GM23338 (cell line): ENCODE results near the gene NCF2. TPM values are rescaled to one million over a fixed set of nuclear protein-coding genes. Genes with fewer than 3 reads are reported as not detected.

Experiments used
- ATAC-seq: fragments of 200-7000 bp; cut with Tn5 transposase; 3 replicates; pipeline ENCODE4 v1.9.1; 2020
- DNase-seq: peaks from one replicate; pipeline ENCODE4 v3.0.0-alpha.2; 2015; ENCODE audit warnings: low spot score
- H2AFZ ChIP-seq: fragments of 200-600 bp; sonication (generic); 2 replicates; pipeline ENCODE4 v1.8.0; 2016; ENCODE audit warnings: antibody characterized with exemption, mild to moderate bottlenecking, moderate library complexity
- H3F3A ChIP-seq: fragments of 200-600 bp; sonication (generic); replicated peaks from 2 replicates; pipeline ENCODE4 v1.8.0; 2017; ENCODE audit warnings: antibody characterized with exemption, mixed run types, low read depth
- H3K27ac ChIP-seq: fragments of 200-600 bp; sonication (generic); 2 replicates; pipeline ENCODE4 v1.6.1; 2016; ENCODE audit warnings: low read depth
- H3K27me3 ChIP-seq: fragments of 200-600 bp; sonication (generic); 2 replicates; pipeline ENCODE4 v1.8.0; 2016; ENCODE audit warnings: mild to moderate bottlenecking, mixed run types, moderate library complexity; ENCODE audit not compliant: insufficient read depth
- H3K36me3 ChIP-seq: fragments of 200-600 bp; sonication (generic); 2 replicates; pipeline ENCODE4 v1.8.0; 2016; ENCODE audit warnings: mild to moderate bottlenecking; ENCODE audit not compliant: insufficient read depth
- H3K4me1 ChIP-seq: fragments of 200-600 bp; sonication (generic); 2 replicates; pipeline ENCODE4 v1.8.0; 2016; ENCODE audit warnings: mild to moderate bottlenecking, moderate library complexity; ENCODE audit not compliant: insufficient read depth
- H3K4me2 ChIP-seq: fragments of 200-600 bp; sonication (generic); 2 replicates; pipeline ENCODE4 v1.7.1; 2017; ENCODE audit warnings: mixed run types
- H3K4me3 ChIP-seq: fragments of 200-600 bp; sonication (generic); 2 replicates; pipeline ENCODE4 v1.6.1; 2016; ENCODE audit warnings: mixed run types
- H3K79me2 ChIP-seq: fragments of 200-600 bp; sonication (generic); replicated peaks from 2 replicates; pipeline ENCODE4 v1.8.0; 2017; ENCODE audit warnings: mild to moderate bottlenecking; ENCODE audit not compliant: insufficient read depth
- H3K9me2 ChIP-seq: fragments of 200-600 bp; sonication (generic); 2 replicates; pipeline ENCODE4 v1.8.0; 2017; ENCODE audit not compliant: insufficient read depth
- H4K20me1 ChIP-seq: fragments of 200-600 bp; sonication (generic); replicated peaks from 2 replicates; pipeline ENCODE4 v1.8.0; 2017; ENCODE audit warnings: mild to moderate bottlenecking; ENCODE audit not compliant: insufficient read depth
- H3K27ac Mint-ChIP-seq: 2 replicates; pipeline ENCODE4 v1.8.0; 2020; ENCODE audit warnings: inconsistent platforms, mild to moderate bottlenecking, moderate library complexity, mixed read lengths
- H3K27me3 Mint-ChIP-seq: 3 replicates; pipeline ENCODE4 v1.8.0; 2022; ENCODE audit warnings: low read depth, mild to moderate bottlenecking, moderate library complexity, mixed read lengths, inconsistent platforms; ENCODE audit not compliant: insufficient read depth, poor library complexity
- H3K36me3 Mint-ChIP-seq: 3 replicates; pipeline ENCODE4 v1.8.0; 2021; ENCODE audit warnings: low read depth, mild to moderate bottlenecking, inconsistent platforms, moderate library complexity, mixed read lengths
- H3K4me1 Mint-ChIP-seq: 3 replicates; pipeline ENCODE4 v1.8.0; 2020; ENCODE audit warnings: mild to moderate bottlenecking, inconsistent platforms, mixed read lengths
- H3K4me3 Mint-ChIP-seq: 3 replicates; pipeline ENCODE4 v1.8.0; 2021; ENCODE audit warnings: moderate library complexity, mild to moderate bottlenecking, inconsistent platforms, mixed read lengths
- H3K9me3 Mint-ChIP-seq: 3 replicates; pipeline ENCODE4 v1.8.0; 2020; ENCODE audit warnings: moderate library complexity, mild to moderate bottlenecking, inconsistent platforms, mixed read lengths
- CREB1 ChIP-seq: fragments of 250-450 bp; sonication (Bioruptor Pico); IDR thresholded peaks from 2 replicates; pipeline ENCODE4 v1.5.0; 2020; ENCODE audit warnings: low read depth, mild to moderate bottlenecking, moderate library complexity
- CTCF ChIP-seq, 2 experiments: fragments of 200-600 bp in 1 of 2; sonication (generic) in 1 of 2; conservative IDR thresholded peaks; 2 replicates each; pipeline versions ENCODE4 v1.5.1 to v1.6.1; 2016 to 2017; ENCODE audit warnings: antibody characterized with exemption in 2 of 2, low read depth in 2 of 2, mild to moderate bottlenecking in 2 of 2, moderate library complexity in 1 of 2
- ETS1 ChIP-seq: IDR thresholded peaks from 2 replicates; pipeline ENCODE4 v1.6.1; 2016; ENCODE audit warnings: antibody characterized with exemption
- EZH2 ChIP-seq: fragments of 200-600 bp; sonication (generic); IDR thresholded peaks from one replicate; pipeline ENCODE4 v1.8.0; 2017; ENCODE audit warnings: antibody characterized with exemption, mild to moderate bottlenecking, low read depth; ENCODE audit not compliant: unreplicated experiment
- EZH2phosphoT487 ChIP-seq: fragments of 200-600 bp; sonication (generic); IDR thresholded peaks from one replicate; pipeline ENCODE4 v1.8.1; 2018; ENCODE audit warnings: antibody characterized with exemption; ENCODE audit not compliant: unreplicated experiment
- JUNB ChIP-seq: IDR thresholded peaks from one replicate; pipeline ENCODE4 v1.6.1; 2016; ENCODE audit warnings: antibody characterized with exemption; ENCODE audit not compliant: unreplicated experiment
- NANOG ChIP-seq: IDR thresholded peaks from 2 replicates; pipeline ENCODE4 v1.6.1; 2016; ENCODE audit warnings: antibody characterized with exemption, borderline replicate concordance
- POLR2AphosphoS5 ChIP-seq: IDR thresholded peaks from 2 replicates; pipeline ENCODE4 v1.6.1; 2016; ENCODE audit warnings: antibody characterized with exemption, low read depth
- REST ChIP-seq: IDR thresholded peaks from one replicate; pipeline ENCODE4 v1.6.1; 2018; ENCODE audit warnings: antibody characterized with exemption; ENCODE audit not compliant: unreplicated experiment
- STAT1 ChIP-seq: IDR thresholded peaks from one replicate; pipeline ENCODE4 v1.6.1; 2016; ENCODE audit warnings: antibody characterized with exemption; ENCODE audit not compliant: unreplicated experiment
- ZNF114 ChIP-seq: fragments of 250-450 bp; sonication (Bioruptor Pico); IDR thresholded peaks from 2 replicates; pipeline ENCODE4 v1.5.0; 2020; ENCODE audit warnings: mild to moderate bottlenecking, moderate library complexity
- ZNF331 ChIP-seq: fragments of 250-450 bp; sonication (Bioruptor Pico); IDR thresholded peaks from 2 replicates; pipeline ENCODE4 v1.5.0; 2020; ENCODE audit warnings: low read depth, mild to moderate bottlenecking, moderate library complexity
- ZNF462 ChIP-seq: fragments of 250-450 bp; sonication (Bioruptor Pico); IDR thresholded peaks from 2 replicates; pipeline ENCODE4 v1.5.0; 2020; ENCODE audit warnings: mild to moderate bottlenecking, moderate library complexity
- long read RNA-seq: library from polyadenylated mRNA; unstranded; transcript quantifications from one replicate; pipeline ENCODE4 v2.0.0, GENCODE V29; 2020; ENCODE audit not compliant: unreplicated experiment
- polyA plus RNA-seq: library from polyadenylated mRNA; unstranded; fragments of >200 nt; fragmentation: Nextera tagmentation; extraction: Ambion mirVana; gene quantifications from 2 replicates; pipeline ENCODE4 v1.2.1, GENCODE V29; 2016
- total RNA-seq: library from RNA; depleted of rRNA; stranded (reverse); fragments of >200 nt; shearing (Covaris generic); gene quantifications from 2 replicates; pipeline ENCODE4 v1.2.3, GENCODE V29; 2014; rRNA removed

The NCF2 gene
- total RNA-seq, result not detected in 2 replicates
- 0.45 TPM in 1 of 2 replicates, not detected in the other for polyA plus RNA-seq
- long read RNA-seq, partial matches to known transcripts, result 0 of 1 reads
- long read RNA-seq, other reads (novel, unspliced or antisense), result 0 of 1 reads

- Histone ChIP-seq H3K27ac (no peak within 1 kb of the TSS), H2AFZ (peak within 1 kb of the TSS; percentile 89), H3F3A (no peaks in the 10 kb centered on the region), H3K4me1 (peaks cover 23% of the 10 kb centered on the region), H3K79me2 (no peaks in the 10 kb centered on the region), H3K27me3 (no peaks in the 10 kb centered on the region), H3K4me2 (no peak within 1 kb of the TSS), H3K36me3 (no peaks in the 10 kb centered on the region), H4K20me1 (no peaks in the 10 kb centered on the region), H3K9me2 (no peaks in the 10 kb centered on the region), H3K4me3 (no peak within 1 kb of the TSS)
- no peaks in the 10 kb centered on the region; the same call in 2 of the 3 replicates for H3K9me3 Mint-ChIP-seq
- ATAC-seq (no peak), DNase-seq (no peak)
- no peak for TF ChIP-seq ZNF114 (CRISPR knock-in tag)
- TF ChIP-seq EZH2phosphoT487, result no peak
- no peak for TF ChIP-seq NANOG
- no peak for TF ChIP-seq STAT1
- no peak for TF ChIP-seq CREB1 (CRISPR knock-in tag)
- TF ChIP-seq ZNF331 (CRISPR knock-in tag), result no peak
- no peak for TF ChIP-seq JUNB
- no peak for TF ChIP-seq EZH2
- TF ChIP-seq ZNF462, result no peak
- no peak for TF ChIP-seq REST
- TF ChIP-seq CTCF (conservative IDR thresholded peaks at IDR 0.05; ENCODE audit: low read depth in 2 of 2), result no peak
- TF ChIP-seq POLR2AphosphoS5, result no peak
- no peak for TF ChIP-seq ETS1
- no peak within 1 kb of the TSS for H3K27ac Mint-ChIP-seq
- peaks cover 3% of the 10 kb centered on the region for H3K27me3 Mint-ChIP-seq
- H3K4me3 Mint-ChIP-seq, result no peak within 1 kb of the TSS
- H3K4me1 Mint-ChIP-seq, result peaks cover 26% of the 10 kb centered on the region
- no peaks in the 10 kb centered on the region for H3K36me3 Mint-ChIP-seq
Measured at GRCh38 chr1:183590244-183591191, at the start of gene NCF2. Gene NCF2, minus strand, starts transcription at chr1:183590459. Its CDS starts 130 bp downstream, at chr1:183590329.
